ENCODE data around the gene PTPRZ1. TPM values are rescaled to one million over a fixed set of nuclear protein-coding genes. Genes with fewer than 3 reads are reported as not detected.

PTPRZ1 gene
- total RNA-seq, 2 donors from 2014 or later = 18.0 to 57.4 TPM

GRCh38 chr7:122056977-122057376 lies 184.0 kb downstream of the PTPRZ1 start:
- H3K36me3 ChIP-seq (ENCODE audit: control insufficient read depth, insufficient read depth, low read length) = no peaks in the 10 kb centered on the region
- DNase-seq = no peak
- 91% methylated on average over 2 of the region's 2 CpGs; no CpG with 5 or more reads in 1 of the 2 experiments for WGBS, 2 experiments (ENCODE audit: insufficient coverage in 1 of 2, insufficient read length in 1 of 2)

GRCh38 chr7:122059542-122059941 lies 186.6 kb downstream of the PTPRZ1 start:
- H3K4me1 ChIP-seq (ENCODE audit: control insufficient read depth, insufficient read depth, low read length) = no peaks in the 10 kb centered on the region
- H3K27me3 ChIP-seq (ENCODE audit: control insufficient read depth, insufficient read depth, low read length, poor library complexity, severe bottlenecking) = no peaks in the 10 kb centered on the region
- H3K36me3 Mint-ChIP-seq (ENCODE audit: low read depth) = no peaks in the 10 kb centered on the region
- no peak for TF ChIP-seq CTCF (conservative IDR thresholded peaks at IDR 0.05)
- no peak overlapping the region for H3K9ac ChIP-seq (ENCODE audit: extremely low read depth, low read length, poor library complexity, severe bottlenecking)
- H3K4me3 Mint-ChIP-seq = no peak overlapping the region
- no peaks in the 10 kb centered on the region for H3K36me3 ChIP-seq (ENCODE audit: control insufficient read depth, insufficient read depth, low read length)
- H3K9me3 Mint-ChIP-seq = no peaks in the 10 kb centered on the region
- H3K27ac ChIP-seq (ENCODE audit: low read depth, low read length) = no peak overlapping the region
- DNase-seq = no peak
- no peaks in the 10 kb centered on the region for H3K9me3 ChIP-seq (ENCODE audit: control insufficient read depth, low read length)
- H3K4me1 Mint-ChIP-seq = peaks cover 7% of the 10 kb centered on the region
- WGBS, 2 experiments (ENCODE audit: insufficient coverage in 1 of 2, insufficient read length in 1 of 2) = 80 to 86% methylated on average over 2 to 4 of the region's 4 CpGs
- H3K27me3 Mint-ChIP-seq (ENCODE audit: insufficient read depth) = no peaks in the 10 kb centered on the region
- no peak overlapping the region for H3K27ac Mint-ChIP-seq
- no peak overlapping the region for H3K4me3 ChIP-seq (ENCODE audit: low read length)

More at GRCh38 chr7:122056977-122057376, 184.0 kb downstream of the PTPRZ1 start:
- Mint-ChIP-seq H3K27ac (no peak overlapping the region), H3K9me3 (no peaks in the 10 kb centered on the region), H3K4me3 (no peak overlapping the region), H3K27me3 (ENCODE audit: insufficient read depth) (no peaks in the 10 kb centered on the region), H3K4me1 (peaks cover 7% of the 10 kb centered on the region), H3K36me3 (ENCODE audit: low read depth) (no peaks in the 10 kb centered on the region)
- TF ChIP-seq CTCF (conservative IDR thresholded peaks at IDR 0.05) = no peak
- Histone ChIP-seq H3K9me3 (ENCODE audit: control insufficient read depth, low read length) (no peaks in the 10 kb centered on the region), H3K4me3 (ENCODE audit: low read length) (no peak overlapping the region), H3K27me3 (ENCODE audit: control insufficient read depth, insufficient read depth, low read length, poor library complexity, severe bottlenecking) (no peaks in the 10 kb centered on the region), H3K27ac (ENCODE audit: low read depth, low read length) (no peak overlapping the region), H3K9ac (ENCODE audit: extremely low read depth, low read length, poor library complexity, severe bottlenecking) (no peak overlapping the region), H3K4me1 (ENCODE audit: control insufficient read depth, insufficient read depth, low read length) (no peaks in the 10 kb centered on the region)

GRCh38 chr7:122063146-122063545 lies 190.2 kb downstream of the PTPRZ1 start:
- peaks cover 6% of the 10 kb centered on the region for H3K4me1 Mint-ChIP-seq
- H3K9me3 ChIP-seq (ENCODE audit: control insufficient read depth, low read length) = no peaks in the 10 kb centered on the region
- no peaks in the 10 kb centered on the region for H3K27me3 Mint-ChIP-seq (ENCODE audit: insufficient read depth)
- H3K9ac ChIP-seq (ENCODE audit: extremely low read depth, low read length, poor library complexity, severe bottlenecking) = no peak overlapping the region
- H3K36me3 Mint-ChIP-seq (ENCODE audit: low read depth) = no peaks in the 10 kb centered on the region
- H3K9me3 Mint-ChIP-seq = no peaks in the 10 kb centered on the region
- TF ChIP-seq CTCF (conservative IDR thresholded peaks at IDR 0.05) = no peak
- H3K4me3 ChIP-seq (ENCODE audit: low read length) = no peak overlapping the region
- H3K27ac Mint-ChIP-seq = no peak overlapping the region
- no peak overlapping the region for H3K27ac ChIP-seq (ENCODE audit: low read depth, low read length)
- DNase-seq = no peak
- no peaks in the 10 kb centered on the region for H3K36me3 ChIP-seq (ENCODE audit: control insufficient read depth, insufficient read depth, low read length)
- H3K4me3 Mint-ChIP-seq = no peak overlapping the region
- peaks cover 3% of the 10 kb centered on the region for H3K4me1 ChIP-seq (ENCODE audit: control insufficient read depth, insufficient read depth, low read length)
- H3K27me3 ChIP-seq (ENCODE audit: control insufficient read depth, insufficient read depth, low read length, poor library complexity, severe bottlenecking) = no peaks in the 10 kb centered on the region
